AG20443 (cell line): ENCODE results near the gene SPTY2D1.

Source experiments
- DNase-seq: peaks from one replicate; pipeline ENCODE4 v3.0.0; 2012; ENCODE audit warnings: low spot score, mixed read lengths

The SPTY2D1 gene

DNA sequence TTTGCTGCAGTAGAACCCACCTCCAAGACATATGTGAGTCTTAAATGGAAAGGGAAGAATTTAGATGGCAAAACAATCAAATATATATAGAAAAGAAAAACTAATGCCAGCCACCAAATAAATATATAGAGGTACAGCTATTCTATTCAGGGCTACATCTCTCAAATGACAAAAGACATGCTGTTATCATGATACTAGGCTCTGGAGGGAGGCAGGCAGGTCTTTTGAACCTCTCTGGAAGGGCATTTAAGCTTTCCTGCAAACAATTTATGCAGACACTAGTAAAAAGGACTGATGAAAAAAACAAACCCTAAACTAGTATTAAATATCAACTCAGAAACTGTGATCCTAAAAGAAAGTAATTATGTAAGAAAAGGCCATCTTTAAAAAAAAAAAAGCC lies 70.0 kb downstream of the SPTY2D1 start:
- no peak for DNase-seq

DNA sequence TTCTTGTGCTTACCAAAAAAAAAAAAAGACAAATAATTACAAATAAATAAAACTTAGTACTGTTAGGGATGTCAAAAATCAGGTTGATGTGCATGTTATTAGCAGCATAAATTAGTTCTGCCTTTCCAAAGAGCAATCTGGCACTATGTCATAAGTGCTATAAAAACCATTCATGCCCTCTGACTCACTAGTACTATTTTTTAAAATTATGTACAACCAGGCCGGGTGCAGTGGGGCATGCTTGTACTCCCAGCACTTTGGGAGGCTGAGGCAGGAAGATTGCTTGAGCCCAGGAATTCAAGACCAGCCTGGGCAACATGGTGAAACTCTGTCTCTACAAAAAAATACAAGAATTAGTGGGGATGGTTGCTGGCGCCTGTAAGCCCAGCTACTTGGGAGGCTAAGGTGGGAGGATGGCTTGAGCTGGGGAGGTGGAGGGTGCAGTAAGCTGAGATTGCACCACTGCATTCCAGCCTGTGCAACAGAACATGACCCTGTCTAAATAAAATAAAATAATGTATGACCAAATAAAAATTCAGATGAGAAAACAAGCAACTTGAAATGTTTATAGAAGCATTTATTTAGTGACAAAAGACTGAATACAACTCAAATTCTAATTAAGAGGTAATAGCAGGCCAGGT lies 70.9 kb downstream of the SPTY2D1 start:
- DNase-seq: no peak
